ENCODE measurements around the gene PKD1L1.

- TF ChIP-seq CTCF (IDR thresholded peaks at IDR 0.05) (no peak), POLR2A (IDR thresholded peaks at IDR 0.05) (no peak)
These were observed 134.5 kb downstream of the PKD1L1 start for GRCh38 chr7:47813620-47814260.
